Measurements from ENCODE around the gene IGDCC3.
"Not testable (repeated sequence)": the region's sequence is repeated elsewhere in the genome, so short reads cannot be mapped to it uniquely, and the experiment has no call there.

Gene IGDCC3

DNA sequence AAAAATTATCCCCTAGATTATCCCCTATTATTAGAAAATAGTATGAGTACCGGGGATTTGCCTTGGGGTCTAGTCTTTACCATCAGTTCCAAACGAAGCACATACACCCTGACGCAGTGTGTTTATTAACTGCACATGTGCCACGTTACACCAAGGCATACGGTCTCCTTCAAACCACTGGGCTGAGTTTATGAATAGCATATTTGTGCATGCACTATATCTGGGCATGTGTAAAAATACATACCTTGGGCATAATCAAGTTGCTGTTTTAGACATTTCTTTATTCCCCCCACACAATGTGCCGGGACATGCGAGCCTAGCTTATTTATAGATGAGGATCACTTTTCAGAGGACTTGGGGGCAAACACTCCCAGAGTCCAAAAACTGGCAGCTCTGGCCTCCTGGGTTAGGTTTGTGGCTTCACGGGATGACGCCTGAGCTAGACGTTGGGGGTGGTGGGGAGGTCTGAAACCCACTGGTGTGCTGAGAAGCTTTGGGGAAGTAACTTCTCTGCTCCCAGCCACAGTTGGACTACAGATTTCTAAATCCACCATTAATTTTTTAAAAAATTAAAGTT is 28.7 kb upstream of the IGDCC3 start:
- no peak for DNase-seq (ENCODE audit: low read depth)

DNA sequence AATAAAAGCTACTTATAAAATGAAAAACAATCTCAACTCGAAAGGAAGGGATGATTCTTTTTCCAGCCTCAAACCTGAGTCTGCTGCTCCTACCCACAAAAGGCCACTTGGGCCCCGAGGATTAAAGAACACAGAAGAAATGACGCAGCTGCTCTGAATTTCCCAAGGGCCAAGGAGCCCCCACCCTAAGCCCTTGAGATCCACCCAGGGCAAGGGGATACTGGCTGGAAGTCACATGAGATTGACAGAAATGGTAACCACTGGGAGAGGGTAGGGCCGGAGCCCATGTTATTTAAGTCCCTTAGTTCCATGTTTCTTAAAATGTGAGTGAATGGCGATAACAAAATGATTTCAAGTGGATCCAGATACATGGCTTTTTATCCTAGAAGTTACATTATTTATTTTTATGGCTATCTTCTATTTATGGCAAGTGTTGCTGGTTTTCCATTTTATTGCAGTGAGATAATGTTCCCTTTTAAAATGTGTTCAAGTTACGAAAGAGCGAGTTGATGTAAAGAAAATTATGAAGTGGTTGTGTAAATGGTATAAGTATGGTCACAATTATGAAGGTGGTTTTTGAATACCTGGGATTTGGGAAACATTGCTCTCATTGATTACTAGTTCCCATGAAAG is 28.1 kb upstream of the IGDCC3 start:
- no peak for DNase-seq (ENCODE audit: low read depth)

DNA sequence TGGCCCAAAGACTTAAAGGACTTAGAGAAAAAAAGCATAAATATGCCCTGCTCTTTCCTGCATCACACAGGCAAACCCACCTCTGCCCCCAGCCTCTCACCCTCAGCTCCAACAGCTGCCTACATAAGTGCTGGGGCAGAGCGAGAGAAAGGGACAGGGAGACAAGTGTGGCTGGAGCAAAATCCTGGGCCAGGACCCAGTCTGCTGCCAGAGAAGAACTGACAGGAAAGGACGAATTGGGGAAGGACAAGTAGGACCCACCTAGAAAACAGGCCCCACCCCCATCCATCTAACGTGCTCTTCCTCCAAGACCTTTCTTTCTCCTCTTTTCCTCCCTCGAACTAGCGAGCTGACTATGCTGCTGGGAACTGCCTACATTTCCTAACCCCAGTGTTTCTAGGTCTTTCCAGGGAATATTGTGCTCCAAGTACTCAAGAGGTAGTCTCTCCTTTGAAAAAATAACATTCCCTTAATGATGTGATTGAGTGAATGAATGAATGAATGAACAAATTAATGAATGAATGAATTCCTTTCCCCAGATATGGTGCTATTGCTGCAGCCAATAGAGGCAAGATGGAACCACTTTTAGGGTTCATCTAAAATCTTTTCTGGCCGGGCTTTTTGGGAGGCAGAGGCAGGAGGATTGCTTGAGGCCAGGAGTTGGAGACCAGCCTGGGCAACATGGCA is 26.5 kb upstream of the IGDCC3 start:
- no peak for DNase-seq (ENCODE audit: low read depth)

DNA sequence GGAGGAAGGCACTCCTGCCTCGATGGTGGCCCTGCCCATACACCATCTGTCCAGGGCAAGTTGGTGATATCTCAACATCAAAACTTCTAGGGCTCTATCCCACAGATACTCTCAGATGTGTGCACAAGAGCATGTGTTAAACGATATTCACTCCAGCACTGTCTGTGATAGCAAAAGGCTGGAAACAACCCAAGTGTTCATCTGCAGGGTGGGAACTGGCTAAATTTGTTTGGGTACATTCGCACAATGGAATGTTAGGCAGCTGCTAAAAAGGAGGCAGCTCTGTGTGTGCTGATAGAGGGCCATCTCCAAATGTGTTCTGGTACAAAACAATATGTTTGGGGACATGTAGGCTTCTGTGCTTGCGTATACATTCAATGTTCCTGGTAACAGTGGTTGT is 25.2 kb upstream of the IGDCC3 start:
- no peak for DNase-seq (ENCODE audit: low read depth)

DNA sequence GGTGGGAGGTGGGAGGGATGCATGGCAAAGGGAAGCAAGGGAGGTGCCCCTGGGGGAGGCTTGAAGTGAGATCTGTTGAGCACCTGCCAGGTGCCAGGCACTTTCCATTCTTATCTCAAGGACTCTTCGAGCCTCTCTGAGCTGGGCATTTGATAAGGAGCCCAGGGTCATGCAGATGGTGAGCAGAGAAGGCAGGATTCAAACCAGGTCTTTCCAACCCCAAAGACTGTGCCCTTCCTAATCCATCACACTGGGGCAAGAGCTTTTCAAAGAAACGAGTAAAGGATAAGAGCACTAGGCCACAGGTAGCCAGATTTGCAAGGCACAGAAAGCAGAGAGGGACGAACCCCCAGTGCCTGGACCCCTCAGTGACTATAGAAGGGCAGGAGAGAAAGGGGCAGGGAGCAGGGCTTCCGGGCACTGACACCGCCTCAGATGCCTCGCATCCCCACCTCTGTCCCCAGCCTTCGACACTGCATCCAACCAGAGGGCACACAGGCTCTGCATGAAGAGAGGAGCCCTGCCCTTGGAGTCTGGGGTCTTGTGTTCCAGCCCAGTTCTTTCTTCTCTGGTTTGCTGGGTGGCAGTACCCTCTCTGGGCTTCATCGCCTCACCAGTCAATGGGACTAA is 23.9 kb upstream of the IGDCC3 start:
- no peak for DNase-seq (ENCODE audit: low read depth)

DNA sequence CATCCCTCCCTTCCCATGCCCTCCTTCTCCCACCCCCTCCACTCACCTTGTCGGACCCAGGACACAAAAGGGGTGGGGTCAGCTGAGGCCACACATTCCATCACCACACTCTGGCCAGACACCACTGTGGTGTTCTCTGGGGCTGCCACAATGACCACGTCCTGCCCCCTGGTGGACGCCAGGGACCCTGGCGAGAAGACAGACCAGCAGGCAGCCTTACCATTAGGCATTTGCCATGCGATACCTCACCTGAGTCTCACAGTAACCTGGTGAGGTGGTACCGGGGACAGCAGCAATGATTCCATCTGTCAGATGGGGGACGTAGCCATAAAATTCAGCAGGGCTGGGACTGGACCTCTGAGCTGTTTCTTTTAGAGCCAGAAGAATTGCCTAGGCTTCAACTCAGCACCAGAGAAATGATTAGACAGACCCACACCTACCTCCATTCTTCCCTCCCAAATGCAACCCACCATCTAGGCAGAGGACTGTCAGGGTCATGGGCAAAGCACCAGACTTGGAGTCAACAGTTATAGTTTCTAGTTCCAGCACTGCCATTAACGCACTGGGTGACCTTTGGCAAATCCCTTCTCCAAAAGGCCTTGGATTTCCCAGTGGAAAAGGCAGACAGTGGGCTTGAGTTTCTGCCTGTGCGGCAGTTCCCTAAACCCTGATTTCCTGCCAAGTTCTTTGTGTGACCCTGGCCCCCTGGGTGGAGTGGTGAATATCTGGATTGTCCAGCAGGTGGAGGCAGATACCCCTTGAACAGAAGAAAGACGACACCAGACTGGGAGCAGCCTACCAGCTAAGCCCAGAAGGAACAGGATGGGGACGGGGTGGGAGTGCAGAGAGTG is 23.2 kb upstream of the IGDCC3 start:
- no peak for DNase-seq (ENCODE audit: low read depth)

DNA sequence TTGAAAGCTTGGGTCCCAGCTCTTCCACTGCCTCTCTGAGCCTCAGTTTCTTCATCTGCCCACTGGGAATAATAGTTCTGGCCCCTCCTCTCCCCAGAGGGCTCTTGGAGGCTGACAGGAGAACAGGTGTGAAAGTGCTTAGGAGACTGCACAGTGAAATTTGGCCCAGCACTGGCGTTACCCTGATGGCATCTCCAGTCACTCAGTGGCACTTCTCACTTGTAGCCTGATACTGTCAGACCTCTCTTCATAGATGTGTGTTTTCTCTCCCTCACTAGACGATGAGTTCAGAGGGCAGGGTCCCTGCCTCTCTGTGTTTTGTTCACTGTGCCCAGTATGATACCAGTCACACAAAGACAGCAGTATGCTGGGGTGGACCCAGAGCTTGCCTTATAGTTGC is 22.2 kb upstream of the IGDCC3 start:
- no peak for DNase-seq (ENCODE audit: low read depth)

DNA sequence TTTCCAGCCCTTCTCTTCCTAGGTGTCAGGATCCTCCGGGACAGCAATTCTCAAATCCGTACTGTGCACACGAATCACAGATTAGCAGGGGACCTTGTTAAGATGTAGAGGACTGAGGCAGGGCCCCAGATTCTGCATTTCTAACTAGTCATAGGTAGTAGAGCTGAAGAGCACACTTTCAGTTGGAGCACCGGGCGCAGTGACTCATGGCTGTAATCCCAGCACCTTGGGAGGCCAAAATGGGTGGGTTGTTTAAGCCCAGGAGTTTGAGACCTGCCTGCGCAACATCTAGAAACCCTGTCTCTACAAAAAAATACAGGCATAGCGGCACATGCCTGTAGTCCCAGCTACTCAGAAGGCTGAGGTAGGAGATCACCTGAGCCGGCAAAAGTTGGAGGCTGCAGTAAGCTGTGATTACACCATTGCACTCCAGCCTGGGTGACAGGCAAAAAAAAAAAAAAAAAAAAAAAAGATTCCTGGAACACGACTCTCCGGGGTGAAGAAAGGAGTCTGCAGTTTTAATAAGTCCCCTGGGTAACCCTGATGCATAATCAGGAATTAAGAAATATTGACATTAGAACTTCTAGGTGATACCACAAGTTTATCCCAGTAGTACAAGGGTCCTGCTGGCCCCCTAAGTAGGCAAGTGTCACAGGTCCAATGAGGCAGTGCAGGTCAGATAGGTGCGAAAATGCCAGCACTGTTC is 21.4 kb upstream of the IGDCC3 start:
- no peak for DNase-seq (ENCODE audit: low read depth)

DNA sequence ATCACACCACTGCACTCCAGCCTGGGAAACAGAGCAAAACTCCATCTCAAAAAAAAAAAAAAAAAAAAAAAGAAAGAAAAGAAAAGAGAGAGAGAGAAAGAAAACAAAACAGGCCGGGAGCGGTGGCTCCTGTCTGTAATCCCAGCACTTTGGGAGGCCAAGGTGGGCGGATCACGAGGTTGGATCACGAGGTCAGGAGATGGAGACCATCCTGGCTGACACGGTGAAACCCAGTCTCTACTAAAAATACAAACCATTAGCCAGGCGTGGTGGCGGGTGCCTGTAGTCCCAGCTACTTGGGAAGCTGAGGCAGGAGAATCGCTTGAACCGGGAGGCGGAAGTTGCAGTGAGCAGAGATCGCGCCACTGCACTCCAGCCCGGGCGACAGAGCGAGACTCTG is 20.7 kb upstream of the IGDCC3 start:
- not testable (repeated sequence) for DNase-seq (ENCODE audit: low read depth)

DNA sequence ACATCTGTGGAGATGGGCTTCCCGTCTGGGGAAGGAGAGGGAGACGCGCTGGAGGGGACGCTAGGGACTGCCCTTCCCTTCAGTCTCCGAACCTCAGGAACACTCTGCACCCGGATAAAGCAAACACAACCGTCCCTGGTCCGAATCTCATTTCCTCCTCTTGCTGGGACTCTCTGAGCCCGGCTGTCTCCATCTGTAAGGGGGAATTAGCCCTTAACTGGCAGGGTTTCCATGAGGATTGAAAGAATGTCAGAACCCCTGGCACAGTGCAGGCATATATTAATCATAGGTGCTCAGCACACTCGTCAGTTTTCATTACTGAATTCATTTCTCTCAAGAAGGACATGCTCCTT is 19.1 kb upstream of the IGDCC3 start:
- DNase-seq (ENCODE audit: low read depth), result no peak

DNA sequence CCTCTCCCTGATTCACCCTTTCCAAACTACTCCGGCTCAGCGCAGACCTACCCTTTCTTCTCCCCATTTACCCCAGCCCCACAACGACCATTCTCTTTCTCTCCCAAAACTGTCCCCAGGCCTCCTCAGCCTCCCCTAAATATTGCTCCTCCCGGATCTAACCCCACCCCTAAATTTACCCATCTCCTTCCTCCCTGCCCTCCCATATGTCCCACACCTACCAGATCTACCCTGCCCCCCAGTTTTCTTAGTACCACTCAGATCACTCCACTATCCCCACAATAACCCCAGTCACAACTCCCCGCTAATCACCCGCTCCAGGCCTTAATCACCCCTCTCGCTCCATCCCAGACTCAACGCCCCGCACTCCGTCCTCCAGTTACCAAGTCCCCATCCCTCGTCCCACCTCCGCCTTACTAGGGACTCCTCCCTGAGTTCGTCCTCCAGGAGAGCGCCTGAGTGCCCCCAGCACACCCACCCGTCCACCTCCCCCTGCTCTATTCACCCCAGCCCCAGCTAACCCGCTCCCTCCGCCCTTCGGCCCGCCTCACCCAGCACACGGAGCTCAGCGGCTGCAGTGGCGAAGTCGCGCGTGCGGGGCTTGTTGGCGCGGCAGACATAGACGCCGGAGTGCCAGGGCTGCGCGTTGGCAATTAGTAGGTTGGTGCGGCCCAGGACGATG is 18.6 kb upstream of the IGDCC3 start:
- no peak for DNase-seq (ENCODE audit: low read depth)

DNA sequence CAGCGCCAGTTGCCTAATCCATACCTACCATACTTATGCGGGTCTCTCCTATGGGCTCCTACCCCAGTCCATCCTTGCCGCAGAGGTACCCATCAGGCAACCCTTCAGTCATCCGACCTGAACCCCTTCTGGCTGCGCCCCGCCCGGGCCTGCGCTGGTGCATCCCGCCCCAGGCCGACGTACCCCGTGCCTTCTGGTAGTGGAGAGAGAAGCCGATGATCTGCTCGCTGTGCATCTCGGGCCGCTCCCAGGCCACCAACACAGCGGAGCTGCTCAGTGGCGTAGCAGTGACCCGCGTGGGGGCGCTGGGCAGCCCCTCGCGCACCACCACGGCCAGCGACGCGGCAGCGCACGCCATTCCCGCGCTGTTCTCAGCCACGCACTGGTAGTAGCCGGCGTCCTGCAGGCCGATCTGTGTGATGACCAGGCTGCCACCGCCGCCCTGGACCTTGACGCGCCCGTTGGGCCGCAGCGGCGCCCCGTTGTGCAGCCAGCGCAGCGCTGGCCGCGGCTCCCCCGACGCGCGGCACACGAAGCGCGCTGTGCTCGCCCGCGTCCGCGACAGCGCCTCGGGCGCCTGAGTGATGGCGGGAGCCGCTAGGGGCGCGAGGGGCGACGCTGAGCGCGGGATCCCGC is 17.9 kb upstream of the IGDCC3 start:
- DNase-seq (ENCODE audit: low read depth), result no peak

DNA sequence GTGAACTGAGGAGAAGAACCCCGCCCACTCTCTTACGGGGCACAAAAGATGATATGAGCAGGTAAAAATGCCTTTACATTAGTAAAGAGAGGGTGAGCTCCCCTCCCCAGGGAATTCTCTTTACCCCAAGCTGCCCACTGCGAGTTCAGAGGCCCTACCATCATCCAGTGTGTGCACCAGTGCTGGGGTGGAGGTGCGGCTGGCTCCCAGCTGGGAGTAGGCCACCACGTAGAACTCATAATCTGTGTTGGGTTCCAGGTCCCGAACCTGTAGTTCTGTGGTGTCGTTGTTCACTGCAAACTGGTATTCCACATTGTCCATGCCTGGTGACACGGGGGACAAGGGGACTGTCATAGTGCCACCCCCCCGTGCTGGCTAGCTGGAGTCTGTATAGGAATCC is 17.1 kb upstream of the IGDCC3 start:
- no peak for DNase-seq (ENCODE audit: low read depth)

DNA sequence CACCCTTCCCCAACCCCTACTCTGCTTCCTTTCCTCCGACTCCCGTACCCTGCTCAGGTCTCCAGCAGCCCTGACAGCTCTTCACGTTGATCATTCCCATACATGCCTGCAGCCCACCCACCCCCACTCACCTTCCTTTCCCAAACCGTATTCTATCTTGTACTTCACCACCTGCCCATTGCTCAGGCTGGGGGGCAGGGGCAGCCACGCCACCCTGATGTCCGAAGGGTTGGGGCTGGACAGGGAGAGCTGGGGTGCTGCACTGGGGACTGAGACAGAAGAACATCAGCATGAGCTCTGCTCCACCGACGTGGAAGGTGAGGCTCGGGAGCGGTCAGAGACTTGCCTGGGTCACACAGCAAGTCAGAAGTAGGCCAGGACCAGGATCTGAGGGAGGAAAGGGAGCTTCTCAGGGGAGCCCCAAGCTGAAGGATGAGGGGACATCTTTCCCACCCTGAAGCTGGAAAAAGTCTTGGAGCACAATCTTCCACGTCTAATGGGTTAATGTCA is 16.5 kb upstream of the IGDCC3 start:
- DNase-seq (ENCODE audit: low read depth), result no peak

DNA sequence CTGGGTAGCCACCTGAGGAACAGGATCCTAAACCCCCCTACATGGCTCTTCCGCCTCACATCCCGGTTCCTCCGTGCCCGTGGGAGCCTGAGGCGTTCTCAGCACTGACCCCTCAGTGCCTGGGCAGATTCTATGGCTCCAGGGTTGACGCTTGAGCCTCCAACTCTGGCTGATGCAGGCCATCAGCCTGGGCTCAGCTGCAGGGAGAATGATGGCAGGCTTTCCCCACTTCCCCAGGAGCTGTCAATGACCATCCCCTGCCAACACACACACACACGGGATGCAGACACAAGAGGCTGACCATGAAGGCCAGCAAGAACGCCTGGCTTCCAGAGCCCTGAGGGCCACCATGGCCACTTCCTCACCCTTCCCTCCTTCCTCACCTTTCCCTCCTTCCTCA is 15.8 kb upstream of the IGDCC3 start:
- DNase-seq (ENCODE audit: low read depth), result no peak

DNA sequence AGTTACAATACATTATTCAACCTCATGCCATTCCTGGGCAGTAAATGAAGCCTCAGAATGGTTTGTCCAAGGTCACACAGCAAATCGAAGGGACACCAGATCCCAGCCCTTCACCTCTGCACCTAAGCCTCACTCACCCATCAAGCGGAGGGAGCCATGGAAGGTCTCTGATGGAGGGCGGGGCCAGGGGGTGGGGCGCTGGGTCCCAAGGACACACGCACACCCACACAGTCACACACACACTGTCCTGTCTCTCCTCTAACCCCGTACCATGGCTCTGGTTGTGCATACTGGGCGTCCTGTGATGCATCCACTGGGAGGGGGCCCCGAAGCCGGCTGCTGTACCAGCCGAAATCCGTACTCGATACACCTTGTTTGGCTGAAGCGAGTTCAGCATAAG is 15.3 kb upstream of the IGDCC3 start:
- no peak for DNase-seq (ENCODE audit: low read depth)

DNA sequence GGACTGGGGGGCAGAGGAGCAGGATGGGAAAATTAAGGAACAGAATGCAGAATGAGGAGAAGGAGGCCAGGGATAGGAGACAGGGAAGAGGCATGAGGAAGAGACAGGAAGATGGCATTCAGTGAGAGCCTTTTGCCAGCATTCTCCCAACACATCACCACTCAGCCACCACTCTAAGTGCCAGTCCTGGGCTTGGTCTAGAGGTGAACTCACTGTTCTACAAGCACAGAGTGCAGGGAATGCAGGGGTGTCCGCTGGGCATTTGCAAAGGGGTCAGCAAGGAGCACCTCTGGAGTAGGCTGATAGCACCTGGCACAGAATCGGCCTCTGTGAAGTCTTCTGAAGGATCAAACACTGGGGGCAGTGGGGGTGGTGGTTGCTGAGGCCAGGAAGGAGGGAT is 14.6 kb upstream of the IGDCC3 start:
- no peak for DNase-seq (ENCODE audit: low read depth)

DNA sequence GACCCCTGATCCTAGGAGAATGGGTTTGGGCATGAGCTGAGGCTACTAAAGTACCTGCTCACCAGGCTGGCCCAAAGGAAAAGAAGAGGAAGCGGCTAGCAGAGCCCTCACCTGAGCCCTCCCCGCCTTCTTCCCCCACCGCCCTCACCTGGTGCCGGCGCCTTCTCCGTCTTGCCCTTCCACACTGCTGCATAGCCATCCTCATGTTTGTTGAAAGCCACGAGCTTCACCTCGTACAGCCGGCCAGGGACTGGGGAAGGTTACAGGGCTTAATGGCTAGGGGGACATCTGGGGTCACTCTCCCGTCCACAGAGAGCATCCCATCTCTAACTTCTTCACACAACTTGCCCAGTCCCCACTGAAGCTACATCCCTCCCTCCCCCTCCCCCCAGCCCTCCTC is 13.9 kb upstream of the IGDCC3 start:
- no peak for DNase-seq (ENCODE audit: low read depth)

DNA sequence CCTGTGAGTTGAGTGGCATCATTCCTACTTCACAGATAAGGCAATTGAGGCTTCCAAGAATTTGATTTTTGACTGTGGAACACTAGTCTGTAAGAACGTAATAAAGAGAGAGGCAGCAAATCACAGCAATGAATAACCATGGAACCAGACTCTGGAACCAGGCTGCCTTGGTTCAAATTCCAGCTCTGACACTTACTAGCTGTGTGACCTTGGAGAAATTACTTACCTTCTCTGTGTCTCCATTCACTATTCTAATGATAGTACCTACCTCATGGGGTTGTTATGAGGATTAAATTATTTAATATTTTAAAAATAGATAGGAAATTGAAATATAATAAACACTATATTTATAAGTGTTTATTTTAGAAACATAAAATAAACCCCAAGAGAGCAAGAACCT is 12.6 kb upstream of the IGDCC3 start:
- no peak for DNase-seq (ENCODE audit: low read depth)

DNA sequence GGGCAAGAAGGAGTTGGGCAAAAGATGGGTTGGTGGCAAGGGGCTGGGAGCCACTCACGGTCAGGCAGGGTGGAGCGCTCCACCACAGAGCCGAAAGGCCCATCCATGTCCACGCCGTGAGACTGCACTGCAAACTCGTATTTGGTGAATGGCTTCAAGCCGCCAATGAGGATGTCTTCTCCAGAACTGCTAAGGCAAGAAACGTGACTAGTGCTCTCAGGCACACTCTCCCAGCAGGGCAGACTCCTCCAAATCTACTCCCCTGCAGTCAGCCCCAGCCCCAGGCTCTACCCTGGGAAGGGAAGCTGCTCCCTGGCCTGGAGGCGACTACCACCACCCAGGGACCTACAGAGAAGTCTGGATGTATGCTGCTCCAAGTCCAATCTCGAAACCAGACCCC is 11.4 kb upstream of the IGDCC3 start:
- DNase-seq (ENCODE audit: low read depth), result no peak

Measured in T-helper 22 cell (primary cell).